Measurements from ENCODE around the gene ADGRV1. TPM values are rescaled to one million over a fixed set of nuclear protein-coding genes. Genes with fewer than 3 reads are reported as not detected.
"Not testable (repeated sequence)": the region's sequence is repeated elsewhere in the genome, so short reads cannot be mapped to it uniquely, and the experiment has no call there.

The ADGRV1 gene
- total RNA-seq, 1 donor from 2014 or later, result 7.1 TPM

GRCh38 chr5:90657030-90657429 lies 98.4 kb downstream of the ADGRV1 start:
- no peak for DNase-seq

- no peak for DNase-seq
Observed at GRCh38 chr5:90657788-90658187, 99.2 kb downstream of the ADGRV1 start.

DNA sequence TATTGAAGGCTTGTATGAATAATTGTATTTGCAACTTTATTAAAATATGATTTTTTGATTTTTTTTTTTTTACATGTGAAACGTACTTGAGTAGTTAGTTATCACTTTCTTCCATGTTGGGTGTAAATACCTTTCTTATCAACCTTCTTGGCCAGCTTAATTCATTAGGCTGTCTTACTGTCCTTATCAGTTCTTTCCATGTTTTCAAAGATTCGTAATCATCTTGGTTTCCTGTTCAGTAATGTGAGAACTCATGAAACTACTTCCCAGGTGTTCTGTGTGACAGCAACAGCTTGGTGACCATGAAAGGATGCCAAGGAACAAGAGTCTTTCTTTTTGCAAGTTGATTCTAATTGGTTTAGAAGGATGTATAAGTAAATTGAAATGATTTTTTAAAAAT lies 100.0 kb downstream of the ADGRV1 start:
- no peak for DNase-seq

- not testable (repeated sequence) for DNase-seq
Observed at GRCh38 chr5:90668079-90668565, 109.5 kb downstream of the ADGRV1 start.

DNA sequence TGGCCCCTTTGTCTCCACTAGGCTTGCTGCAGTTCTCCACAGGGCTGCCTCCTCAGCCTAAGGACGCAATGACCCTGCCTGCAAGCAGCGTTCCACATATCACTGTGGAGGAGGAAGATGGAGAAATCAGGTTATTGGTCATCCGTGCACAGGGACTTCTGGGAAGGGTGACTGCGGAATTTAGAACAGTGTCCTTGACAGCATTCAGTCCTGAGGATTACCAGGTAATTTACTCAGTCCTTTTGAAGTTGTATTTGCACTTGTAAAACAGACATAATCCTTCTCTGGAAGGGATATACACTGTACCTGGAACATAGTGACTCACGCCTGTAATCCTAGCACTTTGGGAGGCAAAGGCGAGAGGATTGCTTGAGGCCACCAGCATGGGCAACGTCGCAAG lies 116.6 kb downstream of the ADGRV1 start:
- DNase-seq, result no peak

- no peak for DNase-seq
Observed at GRCh38 chr5:90680921-90681563, 122.4 kb downstream of the ADGRV1 start.

GRCh38 chr5:90682278-90682677 lies 123.7 kb downstream of the ADGRV1 start:
- no peak for DNase-seq

DNA sequence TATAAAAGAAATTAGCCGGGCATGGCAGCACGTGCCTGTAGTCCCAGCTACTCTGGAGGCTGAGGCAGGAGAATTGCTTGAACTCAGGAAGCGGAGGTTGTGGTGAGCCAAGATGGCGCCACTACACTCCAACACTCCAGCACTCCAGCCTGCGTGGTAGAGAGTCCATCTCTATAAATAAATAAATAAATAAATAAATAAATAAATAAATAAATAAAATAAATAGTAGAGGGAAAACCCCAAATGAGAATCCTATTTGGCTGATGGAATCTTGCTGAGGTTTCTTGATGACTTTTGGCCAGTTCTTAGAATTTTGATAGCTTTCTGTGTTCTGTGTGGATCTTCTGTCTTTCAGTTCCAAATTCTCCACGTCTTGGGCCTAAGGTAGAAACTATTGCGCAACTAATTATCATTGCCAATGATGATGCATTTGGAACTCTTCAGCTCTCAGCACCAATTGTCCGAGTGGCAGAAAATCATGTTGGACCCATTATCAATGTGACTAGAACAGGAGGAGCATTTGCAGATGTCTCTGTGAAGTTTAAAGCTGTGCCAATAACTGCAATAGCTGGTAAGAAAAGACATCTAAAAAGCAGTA lies 126.9 kb downstream of the ADGRV1 start:
- no peak for DNase-seq

DNA sequence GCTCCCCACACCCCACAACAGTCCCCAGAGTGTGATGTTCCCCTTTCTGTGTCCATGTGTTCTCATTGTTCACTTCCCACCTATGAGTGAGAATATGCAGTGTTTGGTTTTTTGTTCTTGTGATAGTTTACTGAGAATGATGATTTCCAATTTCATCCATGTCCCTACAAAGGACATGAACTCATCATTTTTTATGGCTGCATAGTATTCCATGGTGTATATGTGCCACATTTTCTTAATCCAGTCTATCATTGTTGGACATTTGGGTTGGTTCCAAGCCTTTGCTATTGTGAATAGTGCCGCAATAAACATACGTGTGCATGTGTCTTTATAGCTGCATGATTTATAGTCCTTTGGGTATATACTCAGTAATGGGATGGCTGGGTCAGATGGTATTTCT lies 127.8 kb downstream of the ADGRV1 start:
- DNase-seq, result not testable (repeated sequence)

- DNase-seq, result not testable (repeated sequence)
Observed at GRCh38 chr5:90687458-90687857, 128.9 kb downstream of the ADGRV1 start.

- no peak for DNase-seq
Observed at GRCh38 chr5:90689064-90689463, 130.5 kb downstream of the ADGRV1 start.

GRCh38 chr5:90690307-90690706 lies 131.7 kb downstream of the ADGRV1 start:
- no peak for DNase-seq

DNA sequence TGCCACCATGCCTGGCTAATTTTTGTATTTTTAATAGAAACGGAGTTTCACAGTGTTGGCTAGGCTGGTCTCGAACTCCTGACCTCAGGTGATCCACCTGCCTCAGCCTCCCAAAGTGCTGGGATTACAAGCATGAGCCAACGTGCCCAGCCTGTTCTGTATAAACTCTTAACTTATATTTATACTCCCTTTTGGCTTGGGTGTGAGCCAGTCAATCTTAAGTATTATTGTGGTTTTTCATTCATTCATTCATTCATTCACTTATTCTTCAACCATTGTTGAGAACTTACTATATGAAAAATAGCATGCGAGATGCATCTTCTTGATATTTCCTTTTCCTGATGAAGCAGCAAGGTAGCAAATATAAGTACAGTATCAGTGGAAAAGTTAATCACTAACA lies 132.9 kb downstream of the ADGRV1 start:
- DNase-seq, result no peak

GRCh38 chr5:90696153-90696552 lies 137.6 kb downstream of the ADGRV1 start:
- no peak for DNase-seq

DNA sequence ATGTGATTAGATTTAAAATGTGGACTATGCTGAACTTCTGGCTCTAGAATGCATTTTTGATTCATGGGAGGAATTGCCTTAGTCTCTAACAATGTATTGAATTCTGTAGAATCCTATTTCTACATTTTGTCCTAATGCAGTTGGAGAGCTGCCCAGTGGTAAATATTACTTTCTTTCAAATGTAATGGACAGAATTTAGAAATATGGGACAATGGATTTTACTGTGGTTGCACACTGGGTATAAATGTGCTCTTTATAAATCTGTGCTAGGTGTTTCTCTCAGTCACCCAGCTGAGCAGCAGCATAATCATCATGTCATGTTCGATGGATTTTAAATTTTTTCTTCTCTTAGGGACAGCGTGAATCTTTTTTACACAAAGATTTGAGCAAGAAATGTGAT lies 141.7 kb downstream of the ADGRV1 start:
- DNase-seq, result no peak

- no peak for DNase-seq
Observed at GRCh38 chr5:90703932-90704331, 145.3 kb downstream of the ADGRV1 start.

- no peak for DNase-seq
Observed at GRCh38 chr5:90707698-90708097, 149.1 kb downstream of the ADGRV1 start.

DNA sequence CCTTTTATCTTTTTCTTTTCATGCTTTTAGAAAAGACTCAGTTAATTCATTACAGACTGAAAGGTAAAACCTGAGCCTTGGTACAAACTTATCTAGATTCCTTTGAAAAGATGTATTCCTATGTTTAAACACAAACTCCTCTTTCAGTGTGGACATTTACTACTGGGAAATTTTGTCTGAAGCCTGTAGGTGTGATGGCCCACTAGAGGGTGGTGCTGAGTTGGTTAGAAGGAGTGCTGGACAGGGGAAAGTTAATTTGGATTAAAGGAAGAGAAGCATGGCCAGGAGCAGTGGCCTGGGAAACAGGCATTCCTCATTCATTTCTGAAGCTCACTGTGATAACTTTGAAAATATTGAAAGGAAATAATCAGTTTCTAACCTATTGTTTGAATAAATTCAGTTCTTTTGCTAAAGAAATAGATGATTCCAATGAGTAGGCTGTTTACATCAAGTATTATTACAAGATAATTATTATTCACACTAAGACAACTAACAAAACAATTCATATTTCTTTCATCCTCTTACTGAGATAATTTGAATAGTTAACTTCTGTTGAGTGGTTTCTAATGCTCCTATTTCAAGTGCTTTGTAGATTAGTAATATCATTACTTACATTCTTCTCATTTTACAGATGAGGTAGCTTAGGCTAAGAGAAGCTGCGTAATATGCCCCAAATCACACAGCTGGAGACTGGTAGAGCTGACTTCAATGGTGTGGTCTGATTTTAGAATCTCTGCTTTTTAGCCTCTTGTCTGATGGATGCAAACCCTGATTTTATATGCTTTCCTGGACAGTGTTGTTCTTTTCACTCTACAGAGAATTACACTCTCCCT lies 150.9 kb downstream of the ADGRV1 start:
- peak; percentile 52 for DNase-seq

- DNase-seq, result no peak
Observed at GRCh38 chr5:90718387-90718786, 159.8 kb downstream of the ADGRV1 start.

- no peak for DNase-seq
Observed at GRCh38 chr5:90739567-90739966, 181.0 kb downstream of the ADGRV1 start.

DNA sequence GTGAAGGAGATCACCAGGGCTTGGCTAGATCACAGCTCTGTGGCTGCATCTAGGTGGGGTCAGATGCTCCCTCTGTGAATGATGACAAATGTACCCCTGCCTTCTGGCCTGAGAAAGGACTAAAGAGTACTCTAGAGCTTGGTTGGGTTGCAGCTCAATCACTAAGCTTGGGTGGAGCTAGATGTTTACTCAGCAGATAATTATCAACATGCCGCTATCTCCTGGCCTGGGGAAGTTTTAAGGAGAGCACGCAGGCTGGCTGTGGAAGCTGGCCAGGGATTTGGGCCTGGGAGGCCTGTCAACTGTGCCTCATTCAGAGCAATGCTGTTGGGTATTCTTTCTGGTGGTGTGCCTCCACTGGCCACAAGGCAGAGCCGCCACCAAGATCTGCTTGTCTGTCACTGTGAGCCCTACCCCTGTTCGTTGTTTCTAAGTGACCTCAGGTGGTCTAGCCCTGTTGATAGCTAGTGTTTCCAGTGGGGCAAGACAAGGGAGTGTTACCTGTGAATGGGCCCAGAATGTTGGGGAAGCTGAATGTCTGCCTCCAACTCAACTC lies 181.7 kb downstream of the ADGRV1 start:
- no peak for DNase-seq

DNA sequence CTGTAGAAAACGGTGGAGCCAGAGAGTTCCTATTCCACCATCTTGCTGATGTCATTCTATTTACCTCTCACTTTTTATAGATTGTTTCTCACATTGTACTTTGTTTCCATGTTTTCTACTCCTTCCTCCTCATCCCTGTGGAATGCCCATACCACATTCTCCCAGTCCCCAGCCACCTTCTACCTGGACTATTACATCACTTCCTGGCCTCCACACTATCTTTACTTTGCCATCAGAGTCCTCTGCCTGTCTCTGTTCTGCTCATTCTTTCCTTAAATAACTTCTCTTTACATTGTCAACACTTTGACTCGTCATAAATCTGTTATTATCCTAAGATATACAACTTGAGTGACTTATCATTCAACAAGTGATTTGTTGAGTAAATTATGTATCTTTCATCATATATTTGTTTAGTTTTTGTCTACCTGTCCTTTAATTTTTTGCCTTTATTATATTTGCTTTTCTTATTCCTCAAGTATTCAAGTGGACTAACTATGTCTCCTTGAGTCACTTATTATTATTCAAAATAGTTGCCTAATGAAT lies 182.5 kb downstream of the ADGRV1 start:
- no peak for DNase-seq

GRCh38 chr5:90746119-90746518 lies 187.5 kb downstream of the ADGRV1 start:
- DNase-seq, result no peak

Measured in tongue (tissue), 2 donors.